Uterus (tissue), 2 donors: Measurements from ENCODE around the gene CLPTM1L.

Experiments
- CTCF ChIP-seq, 4 experiments: fragments of 200-600 bp in 2 of 4; fragments of 450-650 bp in 2 of 4; sonication (generic) in 2 of 4; IDR thresholded peaks; one replicate each; pipeline ENCODE4 v1.5.1; 2016 to 2019; ENCODE audit warnings: antibody characterized with exemption in 4 of 4, mild to moderate bottlenecking in 2 of 4, moderate library complexity in 1 of 4
- POLR2A ChIP-seq, 2 donors: fragments of 450-650 bp; IDR thresholded peaks; one replicate each; pipeline ENCODE4 v1.6.1; 2016; ENCODE audit warnings: antibody characterized with exemption in 2 of 2, mild to moderate bottlenecking in 1 of 2, moderate library complexity in 1 of 2

GRCh38 chr5:1362242-1363015 lies 17.5 kb upstream of the CLPTM1L start:
- no peak for TF ChIP-seq POLR2A (IDR thresholded peaks at IDR 0.05)
- no peak for TF ChIP-seq CTCF (IDR thresholded peaks at IDR 0.05)
